BLaER1 (cell line): Measurements from ENCODE around the gene CYTH4.

Experiments
- H3K27ac ChIP-seq: shearing (Covaris generic); formaldehyde crosslinking; 2 replicates; pipeline ENCODE4 v1.8.1; 2022
- H3K27me3 ChIP-seq: shearing (Covaris generic); formaldehyde crosslinking; 2 replicates; pipeline ENCODE4 v1.8.1; 2022
- H3K36me3 ChIP-seq: shearing (Covaris generic); formaldehyde crosslinking; 2 replicates; pipeline ENCODE4 v1.8.1; 2022
- H3K4me1 ChIP-seq: shearing (Covaris generic); formaldehyde crosslinking; 2 replicates; pipeline ENCODE4 v1.8.1; 2022
- H3K4me2 ChIP-seq: shearing (Covaris generic); formaldehyde crosslinking; 2 replicates; pipeline ENCODE4 v1.8.1; 2022
- H3K4me3 ChIP-seq: shearing (Covaris generic); formaldehyde crosslinking; 2 replicates; pipeline ENCODE4 v1.8.1; 2022
- H3K9ac ChIP-seq: shearing (Covaris generic); formaldehyde crosslinking; 2 replicates; pipeline ENCODE4 v1.8.1; 2022
- H3K9me3 ChIP-seq: shearing (Covaris generic); formaldehyde crosslinking; 2 replicates; pipeline ENCODE4 v1.8.1; 2022
- H4K20me1 ChIP-seq: shearing (Covaris generic); formaldehyde crosslinking; 2 replicates; pipeline ENCODE4 v1.8.1; 2022
- Cebpa-rat ChIP-seq: shearing (Covaris generic); IDR thresholded peaks from 2 replicates; pipeline ENCODE4 v1.8.1; 2022

CYTH4 gene

DNA sequence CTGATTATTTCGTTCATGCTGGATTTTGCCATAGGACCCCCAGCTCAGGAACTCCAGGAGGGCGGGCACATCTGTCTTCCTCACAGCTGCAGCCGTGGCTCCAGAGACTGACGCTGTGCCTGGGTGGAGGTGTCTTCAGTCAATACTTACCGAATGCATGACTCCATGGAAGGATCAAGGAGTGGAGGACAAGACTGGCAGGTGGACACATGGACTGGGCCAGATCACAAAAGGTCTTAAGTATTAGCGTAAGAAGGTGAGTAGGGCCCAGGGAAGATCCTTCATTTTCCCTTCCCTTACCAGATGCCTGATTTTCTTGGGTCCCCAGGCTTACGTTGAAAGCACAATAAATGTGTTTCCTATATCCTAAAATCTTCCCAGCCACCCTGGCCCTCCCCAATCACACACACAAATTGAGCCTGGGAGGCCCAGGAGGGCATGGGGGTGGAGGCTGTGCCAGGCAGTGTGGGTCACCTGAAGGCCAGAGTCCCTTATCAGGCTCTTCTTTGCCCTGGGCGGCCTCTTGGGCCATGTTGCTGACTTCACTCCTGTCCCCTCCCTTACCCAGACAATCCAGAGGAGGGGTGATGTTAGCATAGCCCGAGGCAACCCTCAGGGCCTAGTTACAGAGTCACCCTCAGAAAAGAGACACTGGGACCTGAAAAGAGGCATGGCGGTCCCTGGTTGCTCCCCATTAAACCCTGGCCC lies 56.4 kb downstream of the CYTH4 start:
- H3K9me3 ChIP-seq = no peaks in the 10 kb centered on the region
- H3K27ac ChIP-seq = no peak overlapping the region
- no peak overlapping the region for H3K4me2 ChIP-seq
- no peaks in the 10 kb centered on the region for H3K36me3 ChIP-seq
- no peak for TF ChIP-seq Cebpa-rat
- H4K20me1 ChIP-seq = peaks cover 17% of the 10 kb centered on the region; the same call in 1 of the 2 replicates
- peaks cover 36% of the 10 kb centered on the region for H3K4me1 ChIP-seq
- peaks cover 49% of the 10 kb centered on the region for H3K27me3 ChIP-seq
- H3K4me3 ChIP-seq = no peak overlapping the region
- H3K9ac ChIP-seq = no peak overlapping the region

DNA sequence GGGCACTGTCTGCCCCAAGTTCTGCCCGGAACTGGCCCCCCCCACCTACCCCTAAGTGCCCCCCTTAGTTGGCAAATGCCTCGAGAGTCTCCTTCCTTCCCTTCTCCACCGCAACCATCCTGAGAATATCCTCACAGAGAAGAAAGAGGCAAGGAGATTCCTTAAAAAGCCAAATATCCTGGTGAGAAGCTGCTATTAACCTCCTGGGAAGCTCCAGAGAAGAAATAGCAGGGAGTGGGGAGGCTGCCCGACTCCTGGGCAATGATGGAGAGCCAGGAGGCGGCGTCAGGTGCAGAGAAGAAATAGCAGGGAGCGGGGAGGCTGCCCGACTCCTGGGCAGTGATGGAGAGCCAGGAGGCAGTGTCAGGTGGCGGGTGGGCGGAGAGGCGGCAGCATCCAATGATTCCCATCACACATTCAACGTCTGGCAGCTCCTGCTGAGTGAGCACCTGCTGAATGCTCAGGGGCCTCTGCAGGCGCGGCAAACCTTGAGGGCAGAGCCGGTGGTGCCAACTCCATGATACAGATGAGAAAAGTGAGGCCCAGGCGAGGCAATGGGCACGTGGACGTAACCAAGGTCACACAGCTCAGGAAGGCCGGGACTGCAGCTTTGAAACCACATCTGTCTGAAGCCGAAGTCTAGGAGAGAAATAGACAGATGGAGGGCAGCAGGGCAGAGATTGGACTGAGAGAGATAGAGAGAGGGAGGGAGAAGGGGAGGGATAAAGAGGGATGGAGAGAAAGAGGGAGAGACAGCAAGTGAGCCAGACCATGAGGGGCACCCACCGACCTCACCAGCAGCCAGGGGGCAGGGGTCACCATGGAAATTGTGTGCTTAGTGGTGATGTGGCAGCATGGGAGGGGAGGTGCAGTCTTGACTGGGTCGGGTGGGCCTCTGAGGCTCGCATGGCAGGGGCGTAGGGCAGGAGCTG lies 58.3 kb downstream of the CYTH4 start:
- TF ChIP-seq Cebpa-rat = no peak
- no peak overlapping the region for H3K4me3 ChIP-seq
- H4K20me1 ChIP-seq = 0 out of 2 replicates have a peak, but pooled peaks cover 5% of the 10 kb centered on the region
- H3K4me1 ChIP-seq = peaks cover 28% of the 10 kb centered on the region
- H3K9ac ChIP-seq = no peak overlapping the region
- H3K4me2 ChIP-seq = no peak overlapping the region
- no peaks in the 10 kb centered on the region for H3K36me3 ChIP-seq
- no peak overlapping the region for H3K27ac ChIP-seq
- no peaks in the 10 kb centered on the region for H3K9me3 ChIP-seq
- H3K27me3 ChIP-seq = peaks cover 30% of the 10 kb centered on the region

- peaks cover 15% of the 10 kb centered on the region for H3K27me3 ChIP-seq
- H3K9ac ChIP-seq = no peak overlapping the region
- no peaks in the 10 kb centered on the region for H3K36me3 ChIP-seq
- H3K9me3 ChIP-seq = no peaks in the 10 kb centered on the region
- no peak overlapping the region for H3K4me3 ChIP-seq
- H3K4me1 ChIP-seq = peaks cover 22% of the 10 kb centered on the region
- H4K20me1 ChIP-seq = no peaks in the 10 kb centered on the region
- no peak overlapping the region for H3K27ac ChIP-seq
- no peak for TF ChIP-seq Cebpa-rat
- H3K4me2 ChIP-seq = peak overlapping the region; percentile 49
Observed at GRCh38 chr22:37342065-37342464, 59.8 kb downstream of the CYTH4 start.

- no peaks in the 10 kb centered on the region for H3K9me3 ChIP-seq
- H3K27ac ChIP-seq = no peak overlapping the region
- no peak overlapping the region for H3K9ac ChIP-seq
- H3K4me2 ChIP-seq = no peak overlapping the region
- no peaks in the 10 kb centered on the region for H3K36me3 ChIP-seq
- H3K4me1 ChIP-seq = peaks cover 28% of the 10 kb centered on the region
- H4K20me1 ChIP-seq = no peaks in the 10 kb centered on the region
- peaks cover 2% of the 10 kb centered on the region; the same call in 1 of the 2 replicates for H3K27me3 ChIP-seq
- TF ChIP-seq Cebpa-rat = no peak
- no peak overlapping the region for H3K4me3 ChIP-seq
Observed at GRCh38 chr22:37343348-37343747, 61.0 kb downstream of the CYTH4 start.

DNA sequence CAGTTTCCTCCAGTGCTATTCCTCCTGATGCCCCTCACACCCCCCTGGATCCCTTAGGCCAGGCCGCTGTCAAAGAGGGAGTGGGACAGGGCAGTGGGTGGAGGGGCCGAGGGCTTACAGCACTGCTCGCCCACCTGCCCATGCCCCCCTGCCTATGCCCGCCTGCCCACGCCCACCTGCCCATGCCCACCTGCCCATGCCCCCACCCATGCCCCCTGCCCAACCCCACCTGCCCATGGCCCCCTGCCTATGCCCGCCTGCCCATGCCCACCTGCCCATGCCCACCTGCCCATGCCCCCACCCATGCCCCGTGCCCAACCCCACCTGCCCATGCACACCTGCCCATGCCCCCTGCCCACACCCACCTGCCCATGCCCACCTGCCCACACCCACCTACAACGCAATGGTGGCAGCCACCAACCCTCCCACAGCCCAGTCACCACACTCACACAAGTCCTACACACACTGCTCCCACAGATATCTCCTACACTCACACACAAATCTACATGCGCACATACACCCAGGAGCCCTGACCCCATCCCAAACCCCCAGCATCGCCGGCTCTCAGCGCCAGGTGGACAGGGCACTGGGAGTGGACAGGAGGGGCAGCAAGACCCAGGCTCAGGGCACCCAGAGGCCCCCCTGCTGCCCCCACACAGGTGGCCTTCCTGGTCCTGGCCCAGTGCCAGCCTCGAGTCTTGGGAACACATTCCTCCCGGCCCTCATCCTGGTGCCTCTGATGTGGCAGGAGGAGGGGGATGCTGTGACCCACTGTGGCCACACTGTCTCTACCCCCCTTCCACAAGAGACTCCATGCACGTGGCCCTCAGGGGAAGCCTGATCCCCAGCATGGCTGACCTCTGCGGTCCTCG lies 61.8 kb downstream of the CYTH4 start:
- Histone ChIP-seq H3K27me3 (no peaks in the 10 kb centered on the region), H4K20me1 (no peaks in the 10 kb centered on the region), H3K4me3 (no peak overlapping the region), H3K27ac (no peak overlapping the region), H3K4me1 (peaks cover 35% of the 10 kb centered on the region), H3K4me2 (no peak overlapping the region), H3K9ac (no peak overlapping the region), H3K9me3 (no peaks in the 10 kb centered on the region), H3K36me3 (no peaks in the 10 kb centered on the region)
- no peak for TF ChIP-seq Cebpa-rat

- Histone ChIP-seq H3K4me1 (peaks cover 43% of the 10 kb centered on the region), H3K4me3 (no peak overlapping the region), H3K27ac (no peak overlapping the region), H3K27me3 (no peaks in the 10 kb centered on the region), H3K9ac (no peak overlapping the region), H4K20me1 (no peaks in the 10 kb centered on the region), H3K9me3 (no peaks in the 10 kb centered on the region), H3K4me2 (no peak overlapping the region), H3K36me3 (no peaks in the 10 kb centered on the region)
- no peak for TF ChIP-seq Cebpa-rat
Observed at GRCh38 chr22:37344735-37345449, 62.6 kb downstream of the CYTH4 start.

DNA sequence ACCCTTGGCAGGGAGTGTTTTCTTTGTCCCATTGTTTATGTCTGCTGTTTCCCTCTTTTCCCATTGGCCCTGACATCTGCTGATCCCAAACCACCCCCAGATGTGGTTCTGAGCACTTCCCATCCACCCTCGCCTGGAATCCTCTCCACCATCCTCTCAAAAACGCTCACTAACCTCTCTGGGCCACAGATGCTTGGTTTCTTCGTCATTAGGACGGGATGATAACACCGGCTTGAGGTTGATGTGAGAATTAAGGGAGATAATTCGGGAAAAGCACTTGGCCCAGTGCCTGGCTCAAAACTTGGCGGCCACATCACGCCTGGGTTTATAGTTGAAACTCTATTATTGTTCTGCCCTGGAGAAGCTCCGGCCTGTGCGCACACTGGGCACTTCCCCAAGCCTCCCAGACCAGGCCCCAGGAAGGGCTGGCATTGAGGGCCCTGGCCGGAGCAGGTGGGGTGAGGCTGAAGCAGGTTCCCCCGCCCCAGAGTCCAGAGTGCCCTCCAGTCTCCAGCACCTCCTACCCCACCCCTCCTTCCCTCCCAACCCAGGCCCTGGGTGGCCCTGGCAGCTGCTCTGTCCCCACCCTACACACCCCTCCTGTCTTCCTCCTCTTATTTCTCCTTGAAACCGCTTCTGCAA lies 63.7 kb downstream of the CYTH4 start:
- no peak overlapping the region for H3K4me2 ChIP-seq
- H3K4me3 ChIP-seq = no peak overlapping the region
- no peaks in the 10 kb centered on the region for H3K36me3 ChIP-seq
- no peaks in the 10 kb centered on the region for H3K9me3 ChIP-seq
- no peak overlapping the region for H3K27ac ChIP-seq
- peaks cover 53% of the 10 kb centered on the region for H3K4me1 ChIP-seq
- no peaks in the 10 kb centered on the region for H4K20me1 ChIP-seq
- H3K9ac ChIP-seq = no peak overlapping the region
- H3K27me3 ChIP-seq = no peaks in the 10 kb centered on the region
- TF ChIP-seq Cebpa-rat = no peak

DNA sequence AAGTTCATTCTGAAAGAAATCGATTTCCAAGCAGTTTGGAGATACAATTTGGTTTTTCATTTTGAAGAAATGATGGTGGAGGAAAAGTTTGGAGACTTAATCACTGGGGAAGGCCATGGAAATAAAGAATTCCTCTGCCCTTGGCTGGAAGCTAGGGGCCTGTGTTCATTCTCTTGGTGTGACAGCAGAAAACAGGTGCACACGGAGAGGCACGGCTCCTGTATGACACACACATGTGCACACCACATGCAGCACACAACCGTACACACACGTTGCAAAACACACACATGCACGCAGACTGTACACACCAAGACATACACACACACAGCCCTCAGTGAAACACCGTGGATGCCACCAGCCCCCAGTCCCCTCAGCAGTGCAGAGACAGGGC lies 64.2 kb downstream of the CYTH4 start:
- H3K4me2 ChIP-seq = no peak overlapping the region
- no peaks in the 10 kb centered on the region for H3K9me3 ChIP-seq
- no peak for TF ChIP-seq Cebpa-rat
- no peaks in the 10 kb centered on the region for H4K20me1 ChIP-seq
- H3K27ac ChIP-seq = no peak overlapping the region
- no peak overlapping the region for H3K4me3 ChIP-seq
- peaks cover 53% of the 10 kb centered on the region for H3K4me1 ChIP-seq
- no peak overlapping the region for H3K9ac ChIP-seq
- no peaks in the 10 kb centered on the region for H3K27me3 ChIP-seq
- H3K36me3 ChIP-seq = no peaks in the 10 kb centered on the region
